SHP77 treated with DMSO at 0.1 percent for 48 hours (cell line): Measurements from ENCODE around the gene RNF151.
"Not testable (repeated sequence)": the region's sequence is repeated elsewhere in the genome, so short reads cannot be mapped to it uniquely, and the experiment has no call there.

Source experiments
- DNase-seq: peaks from one replicate; lab custom pipeline; 2025; lab: John Stamatoyannopoulos, UW

The RNF151 gene, protein sequence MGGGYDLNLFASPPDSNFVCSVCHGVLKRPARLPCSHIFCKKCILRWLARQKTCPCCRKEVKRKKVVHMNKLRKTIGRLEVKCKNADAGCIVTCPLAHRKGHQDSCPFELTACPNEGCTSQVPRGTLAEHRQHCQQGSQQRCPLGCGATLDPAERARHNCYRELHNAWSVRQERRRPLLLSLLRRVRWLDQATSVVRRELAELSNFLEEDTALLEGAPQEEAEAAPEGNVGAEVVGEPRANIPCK

DNA sequence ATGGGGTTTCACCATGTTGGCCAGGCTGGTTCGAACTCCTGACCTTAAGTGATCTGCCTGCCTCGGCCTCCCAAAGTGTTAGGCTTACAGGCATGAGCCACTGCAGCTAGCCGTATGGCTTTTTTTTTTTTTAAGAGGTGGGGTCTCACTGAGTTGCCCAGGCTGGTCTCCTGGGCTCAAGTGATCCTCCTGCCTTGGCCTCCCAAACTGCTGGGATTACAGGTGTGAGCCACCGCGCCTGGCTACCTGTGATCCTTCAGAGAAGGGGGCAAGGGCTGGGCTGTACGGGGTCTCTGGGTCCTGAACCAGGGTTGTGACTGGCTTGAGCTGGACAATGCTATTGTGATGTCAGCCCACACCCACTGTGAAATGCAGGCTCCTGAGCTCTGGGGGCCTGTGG is at the start of gene RNF151:
Gene RNF151 (plus strand): TSS at position 397 of the 400 bp plus-strand sequence. CDS start 26 bp downstream, outside the sequence.
- DNase-seq, result no peak

DNA sequence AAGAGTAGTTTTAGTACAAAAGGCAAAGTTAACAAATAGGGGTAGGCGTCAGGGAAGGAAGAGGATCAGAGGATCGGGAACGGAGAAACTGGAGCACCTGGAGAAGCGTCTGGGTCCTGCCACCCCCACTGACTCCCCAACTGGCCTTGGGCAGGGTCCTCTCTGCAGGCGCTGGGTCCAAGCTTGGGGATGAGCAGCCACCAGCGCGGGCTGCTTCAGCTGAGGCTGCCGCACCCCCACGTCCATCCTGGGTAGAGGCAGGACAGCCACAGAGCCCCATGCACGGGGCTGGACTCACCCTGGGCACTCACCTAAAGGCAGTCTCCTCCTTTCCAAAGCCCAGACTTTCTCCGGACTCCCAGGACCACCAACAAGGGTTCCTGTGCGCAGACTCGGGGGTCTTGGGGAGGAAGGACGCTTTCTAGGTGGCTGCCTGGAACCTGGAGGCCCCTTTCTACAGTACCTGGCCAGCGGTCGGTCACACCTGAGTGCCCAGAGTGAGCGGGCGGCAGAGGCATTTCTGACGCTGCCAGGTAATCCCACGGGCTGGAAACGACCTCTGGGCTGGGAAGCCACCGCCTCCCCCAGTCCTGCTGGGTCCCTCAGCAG is 49.5 kb upstream of the RNF151 start:
- DNase-seq, result no peak

DNA sequence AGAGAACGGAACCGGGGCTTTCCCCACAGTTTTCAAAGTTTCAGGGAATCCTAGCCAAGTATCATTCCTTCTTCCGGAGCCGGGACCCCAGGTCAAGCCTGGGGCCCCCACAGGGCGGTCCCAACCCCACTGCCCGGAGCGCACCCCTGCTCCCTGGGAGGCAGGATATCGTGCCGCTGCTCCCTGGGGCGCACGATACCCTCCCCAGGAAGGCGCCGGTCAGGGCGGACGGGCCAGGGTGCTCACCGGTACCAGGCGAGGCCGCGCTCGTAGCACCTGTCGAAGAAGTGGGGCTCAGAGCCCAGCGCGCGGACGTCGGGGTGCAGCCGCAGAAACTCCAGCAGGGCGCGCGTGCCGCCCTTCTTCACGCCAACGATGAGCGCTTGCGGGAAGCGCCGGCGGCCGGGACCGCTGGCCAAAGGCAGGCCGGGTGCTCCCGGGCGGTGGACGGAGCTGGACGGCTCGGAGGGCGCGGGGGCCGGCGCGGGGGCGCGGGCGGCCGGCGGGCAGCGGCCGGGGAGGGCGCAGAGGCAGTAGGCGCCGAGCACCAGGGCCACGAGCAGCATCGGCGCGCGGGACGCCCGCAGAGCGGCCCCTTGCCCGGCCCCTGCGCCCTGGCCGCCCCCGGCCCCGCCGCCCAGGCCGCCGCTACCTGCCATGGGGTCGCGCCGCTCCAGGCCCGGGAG is 48.8 kb upstream of the RNF151 start:
- no peak for DNase-seq

DNA sequence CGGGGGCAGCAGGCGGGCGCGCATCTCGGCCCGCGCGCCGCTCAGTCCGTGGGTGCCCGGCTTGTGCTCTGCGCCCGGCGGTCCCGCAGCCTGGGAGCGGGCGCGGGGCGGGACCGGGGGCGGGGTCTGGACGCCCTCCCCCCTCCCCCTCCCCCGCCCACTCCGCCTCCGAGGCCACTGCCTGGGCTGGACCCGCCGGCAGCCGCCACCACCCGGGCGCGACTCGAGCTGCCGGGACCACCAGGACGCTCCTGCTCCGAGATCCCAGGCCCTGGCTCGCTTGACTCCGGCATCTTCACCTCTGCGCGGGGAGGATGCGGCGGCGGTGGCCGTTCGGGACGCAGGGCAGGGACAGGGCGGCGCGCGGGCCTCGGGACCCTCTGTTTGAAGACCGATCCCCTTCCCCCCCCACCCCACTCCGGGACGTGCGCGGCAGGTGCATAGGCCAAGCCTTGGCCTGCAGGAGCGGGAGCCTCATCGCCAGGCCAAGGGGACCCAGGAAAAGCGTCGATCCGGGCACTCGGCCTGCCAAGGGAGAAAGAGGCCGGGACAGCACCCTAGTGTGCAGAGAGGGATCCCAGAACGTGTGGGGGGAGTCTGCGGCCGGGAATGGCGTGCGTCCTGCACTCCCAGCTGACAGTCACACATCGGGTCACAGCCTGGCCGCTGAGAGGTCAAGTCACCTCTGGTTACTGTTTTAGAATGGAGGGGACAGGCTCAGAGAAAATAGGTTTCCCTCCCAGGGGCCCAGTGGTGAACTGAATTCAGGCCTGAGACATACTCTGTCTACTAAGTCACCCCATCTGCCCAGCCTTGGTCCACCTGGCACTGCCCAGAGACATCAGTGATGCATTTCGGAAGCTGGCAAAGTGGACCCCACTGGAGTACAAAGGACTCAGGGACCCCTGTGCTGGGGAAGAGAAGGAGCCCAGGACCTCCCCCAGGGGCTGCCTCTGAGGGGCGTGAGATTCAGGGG is 48.0 kb upstream of the RNF151 start, which contains the start of gene HS3ST6:
Gene HS3ST6 (minus strand): TSS at position 65 of the 976 bp plus-strand sequence. CDS start 92 bp downstream, outside the sequence.
- DNase-seq, result no peak

DNA sequence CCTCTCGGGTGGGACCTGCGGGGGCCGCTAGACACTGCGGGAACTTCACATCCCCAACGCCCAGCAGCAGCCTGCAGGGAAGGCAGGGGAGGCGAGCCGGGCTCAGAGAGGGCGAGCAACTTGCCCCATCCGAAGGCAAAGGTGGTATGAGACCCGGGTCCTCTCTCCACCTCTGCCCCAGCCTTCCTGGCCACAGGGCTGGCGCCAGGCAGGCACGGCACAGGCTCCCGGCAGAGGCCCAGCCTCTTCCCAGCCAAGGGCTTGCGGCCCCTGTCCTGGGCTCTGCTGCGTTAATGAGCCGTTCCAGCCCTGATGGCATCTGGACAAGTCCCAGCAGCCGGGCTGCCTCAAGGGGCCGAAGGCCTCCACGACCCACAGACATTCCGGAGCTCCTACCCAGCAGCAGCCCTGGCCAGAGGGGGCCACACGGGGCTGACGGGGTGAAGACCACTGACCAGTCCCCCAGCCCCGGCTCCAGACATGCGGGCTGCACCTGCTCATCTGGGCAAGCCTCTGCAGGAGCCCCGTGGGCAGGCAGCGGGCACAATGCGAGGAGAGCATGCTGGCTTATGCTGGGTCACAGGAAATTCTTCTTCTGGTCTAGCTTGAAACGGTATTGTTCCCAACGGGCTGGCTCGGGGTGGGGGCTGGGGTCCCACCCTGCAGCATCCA is 47.2 kb upstream of the RNF151 start:
- no peak for DNase-seq

DNA sequence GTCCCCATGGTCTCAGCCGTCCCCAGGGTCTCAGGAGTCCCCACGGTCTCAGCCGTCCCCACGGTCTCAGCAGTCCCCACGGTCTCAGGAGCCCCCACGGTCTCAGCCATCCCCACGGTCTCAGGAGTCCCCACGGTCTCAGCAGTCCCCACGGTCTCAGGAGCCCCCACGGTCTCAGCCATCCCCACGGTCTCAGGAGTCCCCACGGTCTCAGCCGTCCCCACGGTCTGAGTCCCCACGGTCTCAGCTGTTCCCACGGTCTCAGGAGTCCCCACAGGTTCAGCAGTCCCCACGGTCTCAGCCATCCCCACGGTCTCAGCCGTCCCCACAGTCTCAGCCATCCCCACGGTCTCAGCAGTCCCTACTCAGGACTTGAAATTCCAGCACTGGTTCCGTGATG is 46.5 kb upstream of the RNF151 start:
- not testable (repeated sequence) for DNase-seq

DNA sequence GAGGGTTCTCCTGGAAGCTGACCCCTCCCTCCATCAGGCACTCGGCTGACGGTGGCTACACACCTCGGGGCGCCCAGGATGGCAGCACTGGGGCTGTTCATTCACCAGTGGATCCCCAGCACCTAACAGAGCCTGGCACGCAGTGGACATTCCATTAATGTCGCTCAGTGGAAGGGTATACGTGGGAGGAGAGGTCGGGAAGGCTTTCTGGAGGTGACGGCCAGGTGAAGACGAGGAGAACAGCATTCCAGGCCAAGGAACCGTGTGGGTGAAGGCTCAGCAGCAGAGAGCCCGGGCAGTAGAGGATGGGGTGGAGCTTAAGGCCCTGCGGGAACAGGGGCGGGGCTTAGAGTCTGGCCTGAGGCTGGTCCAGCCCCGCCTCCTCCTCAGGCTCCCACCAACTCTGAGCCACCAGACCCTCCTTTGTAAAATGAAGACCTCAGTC is 45.9 kb upstream of the RNF151 start:
- peak; percentile 24 for DNase-seq

DNA sequence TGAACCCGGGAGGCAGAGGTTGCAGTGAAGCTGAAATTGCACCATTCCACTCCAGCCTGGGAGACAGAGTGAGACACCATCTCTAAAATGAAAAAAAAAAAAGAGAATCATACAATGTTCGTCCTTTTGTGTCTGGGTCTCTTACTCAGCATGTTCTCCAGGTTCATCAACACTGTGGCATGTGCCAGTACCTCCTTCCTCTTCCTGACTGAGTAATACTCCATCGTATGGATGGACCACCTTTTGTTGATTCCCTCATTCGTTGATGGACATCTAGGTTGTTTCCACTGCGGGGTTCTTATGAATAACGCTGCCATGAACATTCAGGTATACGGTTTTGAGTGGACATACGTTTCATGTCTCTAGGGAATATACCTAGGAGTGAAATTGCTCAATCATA is 44.3 kb upstream of the RNF151 start:
- no peak for DNase-seq

DNA sequence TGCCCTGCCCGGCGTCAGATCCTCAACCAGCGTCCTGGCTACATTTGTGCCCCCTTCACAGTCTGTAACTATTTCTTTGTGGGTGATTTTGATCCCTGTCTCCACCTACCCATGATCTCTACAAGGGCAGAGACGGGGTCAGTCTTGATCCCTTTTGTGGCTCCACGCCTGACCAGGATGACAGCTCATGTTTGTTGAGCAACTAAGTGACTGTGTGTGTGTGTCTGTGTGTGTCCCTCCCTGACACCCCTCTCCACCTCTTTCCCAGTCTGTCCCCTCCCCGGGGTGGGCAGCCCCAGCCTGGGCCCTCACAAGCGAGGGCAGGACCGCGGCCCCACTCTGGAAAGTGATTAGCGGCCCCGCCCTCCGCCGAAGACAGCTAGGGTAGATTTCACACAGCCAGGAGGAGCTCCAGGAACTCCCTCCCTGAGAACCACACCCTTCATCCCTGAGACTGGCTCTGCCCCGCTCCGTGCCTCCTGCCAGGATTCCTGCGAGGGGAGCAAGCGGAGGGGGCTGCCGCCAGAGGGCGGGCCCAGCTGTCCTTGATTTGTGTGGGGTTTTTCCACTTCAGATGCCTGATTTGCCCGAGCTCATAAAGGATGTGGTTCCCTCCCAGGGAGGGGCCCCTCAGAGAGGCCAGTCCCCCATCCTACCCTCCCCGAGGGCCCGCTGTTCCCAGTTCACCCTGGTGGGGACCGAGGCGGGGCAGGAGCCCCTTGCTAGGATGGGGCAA is 43.2 kb upstream of the RNF151 start:
- peak; percentile 48 for DNase-seq

DNA sequence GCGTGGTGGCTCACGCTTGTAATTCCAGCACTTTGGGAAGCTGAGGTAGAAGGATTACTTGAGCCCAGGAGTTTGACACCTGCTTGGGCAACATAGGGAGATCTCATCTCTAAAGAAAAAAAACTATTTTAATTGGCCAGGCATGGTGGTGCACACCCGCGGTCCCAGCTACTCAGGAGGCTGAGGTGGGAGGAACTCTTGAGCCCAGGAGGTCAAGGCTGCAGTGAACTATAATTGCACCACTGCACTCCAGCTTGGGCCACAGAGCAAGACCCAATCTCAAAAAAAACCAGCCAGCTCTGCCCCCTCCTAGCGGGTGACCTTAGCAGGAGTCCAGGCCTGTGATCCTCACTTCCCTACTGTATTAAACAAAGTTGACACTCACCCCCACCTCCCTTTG is 42.6 kb upstream of the RNF151 start:
- no peak for DNase-seq

DNA sequence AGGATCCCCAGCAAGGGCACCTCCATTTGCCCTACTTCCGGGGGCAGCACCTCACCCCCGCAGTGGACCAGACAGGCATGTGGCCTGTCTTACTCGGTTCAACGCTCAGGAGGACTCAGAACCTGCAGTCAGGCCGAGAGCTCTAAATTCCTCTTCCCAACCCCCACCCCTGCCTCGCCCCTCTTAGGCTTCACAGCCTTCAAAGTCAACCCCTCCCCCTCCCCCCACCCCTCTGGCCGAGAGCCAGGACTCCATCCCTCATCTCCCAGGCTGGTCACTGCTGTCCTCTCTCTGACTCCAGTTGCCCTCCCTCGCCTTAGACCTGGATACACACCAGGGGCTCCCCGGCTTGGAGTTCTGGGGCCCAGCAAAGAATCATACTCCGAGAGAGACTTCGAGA is 40.4 kb upstream of the RNF151 start:
- no peak for DNase-seq

DNA sequence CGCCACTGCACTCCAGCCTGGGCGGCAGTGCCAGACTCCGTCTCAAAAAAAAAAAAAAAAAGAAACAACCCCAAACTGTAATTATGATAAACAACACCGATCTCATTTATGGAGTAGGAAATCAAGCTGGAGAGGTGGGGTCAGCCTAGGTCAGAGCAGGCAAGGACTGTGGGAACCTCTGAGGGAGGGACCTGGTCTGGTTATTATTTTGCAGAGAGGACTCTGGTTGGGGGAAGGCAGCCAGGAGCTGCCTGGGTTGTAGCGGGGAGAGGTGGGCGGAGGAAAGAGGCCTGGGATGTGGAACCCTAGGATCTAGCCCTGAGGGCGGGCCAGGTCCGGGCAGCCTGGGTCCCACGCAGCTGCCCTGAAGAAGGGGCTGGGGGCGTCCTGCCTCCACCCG is 37.6 kb upstream of the RNF151 start:
- DNase-seq, result no peak

DNA sequence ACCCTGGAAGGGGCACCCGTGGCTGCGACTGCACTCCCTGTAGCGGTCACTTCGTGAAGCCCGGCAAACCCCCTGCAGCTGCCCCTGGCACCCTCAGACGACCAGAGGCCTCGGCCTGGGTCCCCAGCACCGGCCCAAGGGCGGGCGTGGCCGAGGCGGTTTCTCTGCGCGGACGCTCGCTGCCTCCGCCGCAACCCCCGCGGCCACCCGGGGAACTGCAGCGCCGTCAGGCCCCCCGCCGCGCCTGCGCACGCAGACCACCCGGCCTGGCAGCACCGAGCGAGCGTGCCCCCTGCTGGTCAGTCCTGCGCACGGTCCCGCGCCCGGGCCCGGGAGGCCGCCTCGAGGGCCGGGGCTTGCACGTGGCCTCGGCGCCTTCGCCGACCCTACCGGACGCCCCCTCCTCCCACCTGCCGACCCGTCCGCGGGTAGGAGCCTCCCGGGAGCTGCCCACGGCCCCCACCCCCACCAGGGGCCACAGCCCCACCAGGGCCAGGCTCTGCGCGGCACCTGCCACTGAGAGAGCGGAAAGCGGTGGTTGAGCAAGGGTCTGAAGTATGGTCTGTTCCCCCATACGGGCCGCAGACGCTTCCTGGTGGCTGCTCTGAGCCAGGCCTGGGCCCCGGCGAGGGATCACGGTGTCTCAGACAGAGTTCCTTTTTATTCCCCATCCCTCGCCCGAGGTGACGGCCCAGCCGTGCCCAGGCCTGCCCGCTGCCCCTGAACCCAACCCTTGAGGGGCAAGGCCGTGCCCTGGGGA is 36.9 kb upstream of the RNF151 start:
- peak; percentile 40 for DNase-seq

DNA sequence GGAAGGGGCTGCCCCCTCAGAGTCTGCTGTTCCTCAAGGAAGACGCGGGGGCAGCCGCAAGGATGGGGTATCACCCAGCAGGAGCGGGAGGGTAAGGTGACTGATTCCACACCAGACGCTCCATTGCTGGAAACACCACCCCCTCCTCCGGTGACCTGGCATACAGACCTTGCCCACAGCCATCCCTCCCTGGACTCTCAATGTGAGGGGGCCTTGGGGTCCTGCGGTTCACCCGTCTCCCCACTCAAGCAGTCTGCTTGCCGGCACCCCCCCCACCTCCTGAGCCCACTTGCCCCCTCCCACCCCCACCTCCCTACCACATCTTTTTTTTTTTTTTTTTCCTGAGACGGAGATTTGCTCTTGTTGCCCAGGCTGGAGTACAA is 36.3 kb upstream of the RNF151 start:
- DNase-seq, result no peak

DNA sequence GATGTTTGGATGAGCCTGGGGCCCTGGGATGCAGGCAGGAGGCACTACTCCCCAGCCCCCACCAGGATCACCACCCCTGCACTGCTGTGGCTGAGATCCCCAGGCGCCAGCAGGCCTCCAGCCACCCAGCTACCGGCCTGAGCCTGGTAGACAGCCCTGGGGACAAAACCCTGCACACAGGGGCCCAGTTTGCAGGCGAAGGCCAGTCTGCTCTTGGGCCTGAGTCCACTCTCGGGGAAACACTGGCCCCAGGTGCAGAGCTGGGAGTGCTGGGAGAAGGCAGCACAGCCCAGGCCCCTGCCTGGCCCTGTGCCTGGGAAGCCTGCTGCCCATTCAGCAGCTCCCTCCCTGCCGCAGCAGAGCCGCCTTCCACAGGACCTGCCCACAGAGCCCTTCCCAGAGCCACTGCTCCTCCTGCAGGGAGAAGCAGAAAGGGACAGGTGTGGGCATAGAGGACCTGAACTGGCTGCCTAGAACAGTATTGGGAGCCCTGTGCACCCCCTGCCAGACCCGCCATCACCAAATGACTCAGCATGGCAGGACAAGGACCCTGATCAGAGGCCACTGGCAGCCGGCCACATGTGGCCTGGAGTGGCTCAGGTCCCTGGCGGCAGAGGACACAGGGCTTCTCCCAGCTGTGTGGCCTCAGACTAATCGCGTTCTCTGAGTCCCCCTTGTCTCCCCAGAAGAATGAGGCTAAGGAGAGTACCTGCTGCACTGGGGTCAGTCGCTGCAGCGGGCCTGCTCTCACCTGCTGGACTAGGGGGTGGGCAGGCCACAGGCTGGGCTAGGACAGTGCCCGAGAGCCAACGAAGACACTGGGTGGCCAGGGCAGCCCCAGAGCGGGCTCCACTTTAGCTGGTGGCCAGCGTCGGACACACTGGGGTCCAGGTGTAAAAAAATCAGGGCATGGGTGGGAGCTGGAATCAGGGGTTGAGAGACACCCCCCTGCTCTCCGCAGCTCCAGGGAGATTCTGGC is 34.3 kb upstream of the RNF151 start:
- DNase-seq, result peak; percentile 54

DNA sequence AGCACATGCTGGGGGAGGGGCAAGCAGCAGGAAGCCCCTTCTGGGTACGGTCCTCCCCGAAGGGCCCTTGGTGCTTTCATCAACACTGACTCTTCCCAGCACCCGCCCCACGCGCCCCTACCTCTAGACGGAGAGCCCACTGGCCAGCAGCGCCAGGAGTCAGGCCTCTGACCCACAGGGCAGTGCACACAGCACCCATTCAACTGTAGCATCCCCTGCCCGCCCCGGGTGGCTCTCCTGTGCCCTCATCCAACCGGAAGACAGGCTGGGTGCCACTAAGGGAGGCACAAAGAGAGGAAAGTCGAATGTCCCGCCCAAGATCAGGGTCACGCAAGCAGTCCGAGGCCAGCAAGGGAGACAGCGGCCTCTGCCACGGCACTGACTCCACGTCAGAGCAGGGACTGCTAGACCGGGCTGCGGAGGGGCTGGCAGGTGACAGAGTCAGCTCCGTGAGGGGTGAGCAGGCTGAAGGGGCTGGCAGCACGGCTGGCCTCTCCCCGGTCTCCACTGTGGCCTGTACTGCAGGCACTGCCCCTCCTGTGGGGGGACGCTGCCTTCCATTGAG is 33.5 kb upstream of the RNF151 start:
- no peak for DNase-seq

DNA sequence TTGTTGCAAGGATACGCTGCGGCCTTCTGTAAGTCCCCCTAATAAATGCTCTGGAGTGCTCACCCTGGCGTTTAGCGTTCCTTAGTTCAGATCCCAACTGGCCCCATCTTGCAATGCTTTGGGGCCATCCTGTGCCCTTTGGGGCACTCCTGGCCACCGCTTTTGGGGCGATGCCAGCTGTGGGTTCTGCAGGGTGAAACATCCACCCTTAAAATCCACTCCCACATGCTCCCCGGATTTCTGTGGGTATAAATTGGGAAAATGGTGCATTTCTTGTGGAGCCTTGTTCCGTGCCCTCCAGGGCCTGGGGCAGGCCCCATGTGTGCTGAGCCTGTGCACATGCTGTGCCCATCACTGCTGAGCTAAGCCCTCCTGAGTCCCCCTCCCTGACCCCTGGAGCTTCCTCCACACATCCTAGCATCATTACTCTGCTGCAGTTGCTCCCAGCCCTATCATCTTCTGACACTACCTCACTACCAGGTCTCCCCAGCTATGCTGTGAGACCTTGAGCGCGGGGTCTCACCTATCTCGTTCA is 29.6 kb upstream of the RNF151 start:
- DNase-seq, result no peak

DNA sequence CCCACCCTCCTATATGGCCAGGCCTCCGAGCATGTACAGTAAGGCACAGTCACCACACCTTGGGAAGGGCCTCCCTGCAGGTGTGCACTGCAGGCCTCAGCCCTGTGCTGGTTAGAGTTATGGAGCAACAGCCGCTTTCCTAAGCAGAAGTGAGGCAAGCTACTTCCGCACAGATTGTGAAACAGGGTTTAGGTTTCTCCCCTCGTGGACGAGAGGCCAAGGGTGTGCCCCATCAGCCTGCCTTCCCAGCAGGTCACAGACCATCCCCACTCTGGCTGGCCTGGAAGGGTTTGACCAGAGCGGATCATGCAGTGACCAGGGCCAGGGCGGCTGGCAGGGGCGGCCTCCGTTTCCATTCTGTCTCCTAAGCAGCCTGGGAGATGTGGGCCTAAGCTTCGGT is 28.3 kb upstream of the RNF151 start:
- no peak for DNase-seq
